Tibial nerve (tissue), 4 donors: ENCODE data around the gene UBE2U.

Experiments used
- CTCF ChIP-seq, 5 experiments: fragments of 200-600 bp in 3 of 5; fragments of 450-650 bp in 2 of 5; sonication (generic) in 3 of 5; IDR thresholded peaks; one replicate each; pipeline ENCODE4 v1.5.1; 2016 to 2019; ENCODE audit warnings: antibody characterized with exemption in 5 of 5, mild to moderate bottlenecking in 3 of 5, moderate library complexity in 2 of 5
- EP300 ChIP-seq, 2 donors: sonication (generic); formaldehyde crosslinking; IDR thresholded peaks; one replicate each; pipeline ENCODE4 v1.6.1; 2017; ENCODE audit warnings: antibody characterized with exemption in 2 of 2, mild to moderate bottlenecking in 1 of 2
- POLR2A ChIP-seq, 2 donors: fragments of 450-650 bp; IDR thresholded peaks; one replicate each; pipeline ENCODE4 v1.6.1; 2017; ENCODE audit warnings: antibody characterized with exemption in 2 of 2, mild to moderate bottlenecking in 2 of 2, moderate library complexity in 2 of 2

DNA sequence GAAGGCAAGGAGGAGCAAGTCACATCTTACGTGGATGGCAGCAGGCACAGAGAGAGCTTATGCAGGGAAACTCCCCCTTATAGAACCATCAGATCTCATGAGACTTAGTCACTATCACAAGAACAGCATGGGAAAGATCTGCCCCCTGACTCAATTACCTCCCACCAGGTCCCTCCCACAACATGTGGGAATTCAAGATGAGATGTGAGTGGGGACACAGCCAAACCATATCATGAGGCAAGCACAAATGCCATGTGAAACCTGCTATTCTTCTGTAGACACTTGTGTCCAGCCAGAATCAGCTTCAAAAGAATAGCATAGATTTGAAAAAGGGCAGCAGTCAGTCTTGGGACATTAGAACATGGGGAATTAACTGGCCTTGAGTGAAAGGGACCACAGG lies 32.2 kb upstream of the UBE2U start:
- no peak for TF ChIP-seq CTCF (IDR thresholded peaks at IDR 0.05)
- TF ChIP-seq POLR2A (IDR thresholded peaks at IDR 0.05), result no peak
- no peak for TF ChIP-seq EP300 (IDR thresholded peaks at IDR 0.05)
